VCaP (cell line): ENCODE results near the gene PAEP.

Experiments used
- H3K27ac ChIP-seq: fragments of 450-650 bp; 2 replicates; pipeline ENCODE4 v1.5.1; 2017
- TF ChIP-seq, protein P1 (sequence below): fragments of 450-650 bp; conservative IDR thresholded peaks from 2 replicates; pipeline ENCODE4 v1.5.1; 2017; ENCODE audit warnings: mild to moderate bottlenecking, moderate library complexity

PAEP gene

DNA sequence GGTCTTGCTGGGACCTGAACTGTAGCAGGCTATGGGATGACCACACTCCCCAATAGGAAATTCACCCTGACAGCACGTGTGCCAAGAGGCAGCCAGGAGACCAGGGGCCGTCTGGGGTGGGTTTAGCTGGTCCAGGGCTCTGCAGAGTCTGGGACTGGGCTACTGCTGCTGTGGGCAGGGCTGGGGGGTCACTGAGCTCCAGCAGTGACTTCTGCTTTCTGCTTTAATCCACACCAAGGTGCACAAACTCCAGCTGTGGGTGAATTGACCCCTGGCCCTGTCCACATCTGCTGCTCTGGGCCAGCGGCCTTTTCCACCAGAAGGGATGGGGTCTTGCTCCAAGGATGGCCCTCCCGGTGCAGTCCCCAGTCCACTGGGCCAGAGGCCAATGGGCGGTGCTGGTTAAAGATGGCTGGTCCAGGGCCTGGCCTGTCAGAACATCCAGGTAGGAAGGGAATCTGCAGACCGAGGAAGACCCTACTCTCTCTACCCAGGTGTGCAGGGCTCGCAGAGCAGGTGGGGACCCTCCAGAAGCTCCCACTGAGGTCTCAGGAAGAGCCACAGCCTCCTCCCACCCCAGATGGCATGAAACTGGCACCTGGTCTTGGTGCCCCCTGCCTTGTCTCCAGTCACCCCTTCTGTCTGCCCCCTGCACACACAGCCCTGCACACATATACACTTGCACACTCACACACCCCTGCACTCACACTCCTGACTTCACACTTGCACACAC lies 49.8 kb downstream of the PAEP start:
- TF ChIP-seq, protein P1, sequence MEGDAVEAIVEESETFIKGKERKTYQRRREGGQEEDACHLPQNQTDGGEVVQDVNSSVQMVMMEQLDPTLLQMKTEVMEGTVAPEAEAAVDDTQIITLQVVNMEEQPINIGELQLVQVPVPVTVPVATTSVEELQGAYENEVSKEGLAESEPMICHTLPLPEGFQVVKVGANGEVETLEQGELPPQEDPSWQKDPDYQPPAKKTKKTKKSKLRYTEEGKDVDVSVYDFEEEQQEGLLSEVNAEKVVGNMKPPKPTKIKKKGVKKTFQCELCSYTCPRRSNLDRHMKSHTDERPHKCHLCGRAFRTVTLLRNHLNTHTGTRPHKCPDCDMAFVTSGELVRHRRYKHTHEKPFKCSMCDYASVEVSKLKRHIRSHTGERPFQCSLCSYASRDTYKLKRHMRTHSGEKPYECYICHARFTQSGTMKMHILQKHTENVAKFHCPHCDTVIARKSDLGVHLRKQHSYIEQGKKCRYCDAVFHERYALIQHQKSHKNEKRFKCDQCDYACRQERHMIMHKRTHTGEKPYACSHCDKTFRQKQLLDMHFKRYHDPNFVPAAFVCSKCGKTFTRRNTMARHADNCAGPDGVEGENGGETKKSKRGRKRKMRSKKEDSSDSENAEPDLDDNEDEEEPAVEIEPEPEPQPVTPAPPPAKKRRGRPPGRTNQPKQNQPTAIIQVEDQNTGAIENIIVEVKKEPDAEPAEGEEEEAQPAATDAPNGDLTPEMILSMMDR, result no peak
- no peak overlapping the region for H3K27ac ChIP-seq

DNA sequence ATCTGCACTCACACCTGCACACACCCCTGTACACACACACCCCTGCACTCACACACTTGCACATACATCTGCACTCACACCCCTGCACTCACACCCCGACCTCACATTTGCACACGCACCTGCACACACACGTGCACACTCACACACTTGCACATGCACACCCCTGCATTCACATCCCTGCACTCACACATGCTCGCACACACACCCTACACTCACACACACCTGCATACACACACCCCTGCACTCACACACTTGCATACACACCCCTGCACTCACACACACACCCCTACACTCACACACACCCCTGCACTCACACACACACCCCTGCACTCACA lies 50.3 kb downstream of the PAEP start:
- TF ChIP-seq, protein P1, result no peak
- no peak overlapping the region for H3K27ac ChIP-seq

DNA sequence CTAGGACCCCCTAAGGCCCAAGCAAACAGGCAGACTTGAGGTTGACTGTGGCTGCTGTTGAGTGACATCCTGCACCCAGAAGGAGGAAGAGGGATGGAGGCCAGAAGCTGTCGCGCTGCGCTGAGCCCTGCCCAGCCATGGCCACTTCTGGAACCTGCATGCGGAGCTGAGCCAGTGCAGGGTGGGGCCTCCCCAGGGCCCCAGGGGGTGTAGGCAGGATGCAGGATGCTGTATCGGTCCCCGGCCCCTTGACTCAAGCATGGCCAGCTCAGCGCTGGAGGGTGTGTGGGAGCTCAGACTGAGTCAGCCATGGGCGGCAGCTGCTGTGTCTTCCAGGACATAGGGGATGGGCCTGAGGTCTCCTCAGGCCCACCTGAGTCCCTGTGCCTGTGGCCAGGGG lies 50.9 kb downstream of the PAEP start:
- TF ChIP-seq, protein P1, result no peak
- H3K27ac ChIP-seq, result no peak overlapping the region

DNA sequence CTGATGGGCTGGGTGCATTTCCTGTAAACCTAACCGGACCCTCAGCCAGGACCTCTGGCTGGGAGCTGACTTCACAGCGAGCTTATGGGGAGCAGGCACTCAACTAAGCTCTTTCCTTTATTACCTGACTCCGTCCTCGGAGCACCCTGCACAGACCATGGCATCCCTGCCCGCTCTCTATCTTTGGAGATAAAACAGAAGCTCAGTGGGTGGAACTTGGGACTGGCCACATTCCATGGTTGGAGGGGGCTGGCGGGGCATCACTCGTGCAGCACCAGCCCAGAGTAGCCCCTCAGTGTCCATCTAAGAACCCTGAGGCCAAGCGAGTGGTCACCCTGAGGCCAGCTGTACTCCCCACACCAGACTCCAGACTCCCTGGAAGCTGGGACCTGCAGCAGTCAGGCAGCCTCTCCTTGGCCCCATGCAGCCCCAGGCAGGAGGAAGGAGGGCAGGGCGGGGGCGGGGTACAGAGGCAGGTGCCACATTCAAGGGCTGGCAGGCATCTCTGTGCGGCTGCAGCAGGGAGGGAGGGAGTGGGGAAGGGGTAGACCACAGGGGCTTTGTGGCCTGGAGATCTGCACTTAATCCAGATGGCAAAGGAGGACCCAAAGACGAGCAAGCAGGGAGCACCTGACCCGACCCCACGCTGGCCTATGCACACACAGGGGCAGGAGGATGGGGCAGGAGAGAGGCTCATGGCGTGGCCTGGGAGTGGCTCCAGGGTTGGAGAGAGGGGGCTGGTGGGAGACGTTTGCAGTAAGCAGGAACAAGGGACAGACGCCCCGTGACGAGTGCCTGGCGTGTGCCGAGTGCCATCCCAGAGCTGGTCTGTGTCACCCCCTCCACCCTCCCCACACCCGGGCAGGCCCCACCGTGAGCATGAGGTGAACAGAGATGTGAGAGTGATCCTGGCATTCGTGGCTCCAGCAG lies 51.7 kb downstream of the PAEP start:
- no peak overlapping the region for H3K27ac ChIP-seq

DNA sequence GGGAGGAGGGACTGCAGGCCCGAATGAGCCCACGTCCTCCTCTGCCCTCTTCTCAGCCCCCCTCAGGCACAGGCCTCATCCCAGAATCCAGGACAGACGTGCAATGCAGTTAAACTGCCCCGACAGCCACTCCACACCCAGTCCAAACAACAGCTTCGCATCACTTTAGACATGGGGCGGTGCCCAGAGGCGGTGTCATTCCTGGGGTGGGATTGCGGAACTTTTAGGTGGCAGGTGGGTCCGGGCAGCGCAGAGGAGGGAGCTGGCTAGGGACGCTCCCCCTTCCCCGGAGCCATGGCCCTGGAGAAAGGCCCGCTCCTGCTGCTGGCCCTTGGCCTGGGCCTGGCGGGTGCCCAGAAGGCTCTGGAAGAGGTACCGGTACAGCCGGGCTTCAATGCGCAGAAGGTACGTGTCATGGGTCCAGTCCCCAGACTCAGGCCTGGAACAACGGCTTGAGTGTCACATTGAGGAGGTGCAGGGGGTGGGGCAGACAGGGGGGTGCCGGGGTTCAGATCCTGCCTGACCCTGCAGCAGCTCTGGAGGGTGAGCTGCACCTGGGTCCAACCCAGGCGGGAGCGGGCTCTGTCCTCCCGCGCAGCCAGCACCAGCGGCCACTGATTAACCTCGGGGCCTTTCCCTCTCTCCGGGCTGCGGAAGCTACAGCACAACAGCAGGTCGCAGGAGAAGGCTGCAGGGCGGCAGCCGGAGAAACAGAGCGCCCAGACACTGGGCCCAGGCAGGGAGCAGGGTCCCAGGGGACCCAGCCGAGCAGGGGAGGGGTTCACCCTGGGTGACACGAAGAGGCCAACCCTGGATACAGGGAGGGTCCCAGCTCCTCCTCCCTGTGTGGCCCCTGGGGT lies 52.6 kb downstream of the PAEP start:
- TF ChIP-seq, protein P1, result no peak
- no peak overlapping the region for H3K27ac ChIP-seq

More for the DNA sequence above, 51.7 kb downstream of the PAEP start:
- TF ChIP-seq, protein P1, result no peak

DNA sequence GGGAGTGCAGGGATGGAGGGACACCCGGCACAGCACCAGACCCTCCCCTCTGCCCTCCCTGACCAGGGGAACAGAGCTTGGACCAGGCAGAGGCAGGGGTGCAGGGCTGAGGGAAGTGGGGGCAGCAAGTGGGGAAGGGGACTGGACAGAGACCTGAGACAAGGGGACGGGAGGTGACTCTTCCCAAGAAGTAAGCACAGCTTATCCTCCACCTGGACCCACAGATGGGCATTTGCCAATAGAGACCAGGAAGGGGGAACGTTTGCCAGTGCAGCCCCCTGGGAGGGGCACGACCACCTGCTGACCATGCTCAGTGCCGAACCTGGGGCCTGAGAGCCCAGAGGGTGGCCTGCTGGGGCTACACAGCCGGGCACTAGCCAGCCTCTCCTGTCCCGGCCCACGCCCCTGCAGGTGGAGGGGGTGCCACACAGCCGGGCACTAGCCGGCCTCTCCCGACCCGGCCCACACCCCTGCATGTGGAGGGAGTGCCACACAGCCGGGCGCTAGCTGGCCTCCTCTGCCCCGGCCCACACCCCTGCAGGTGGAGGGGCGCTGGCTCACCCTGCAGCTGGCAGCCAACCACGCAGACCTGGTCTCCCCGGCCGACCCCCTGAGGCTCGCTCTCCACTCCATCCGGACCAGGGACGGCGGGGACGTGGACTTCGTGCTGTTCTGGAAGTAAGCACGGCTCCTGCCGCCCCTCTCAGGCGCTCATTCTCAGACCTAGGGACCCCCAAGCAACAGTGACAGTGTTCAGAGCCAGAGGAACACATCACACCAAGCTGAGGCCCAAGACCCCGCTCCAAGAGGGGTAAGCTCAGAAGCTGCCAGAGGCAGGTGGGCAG lies 53.5 kb downstream of the PAEP start:
- no peak overlapping the region for H3K27ac ChIP-seq

More for the DNA sequence above, 53.5 kb downstream of the PAEP start:
- TF ChIP-seq, protein P1, result no peak
